BLaER1 (cell line): ENCODE results near the gene CNGB1.

ENCODE experiments used
- H3K27ac ChIP-seq: shearing (Covaris generic); formaldehyde crosslinking; 2 replicates; pipeline ENCODE4 v1.8.1; 2022
- H3K27me3 ChIP-seq: shearing (Covaris generic); formaldehyde crosslinking; 2 replicates; pipeline ENCODE4 v1.8.1; 2022
- H3K36me3 ChIP-seq: shearing (Covaris generic); formaldehyde crosslinking; 2 replicates; pipeline ENCODE4 v1.8.1; 2022
- H3K4me1 ChIP-seq: shearing (Covaris generic); formaldehyde crosslinking; 2 replicates; pipeline ENCODE4 v1.8.1; 2022
- H3K4me2 ChIP-seq: shearing (Covaris generic); formaldehyde crosslinking; 2 replicates; pipeline ENCODE4 v1.8.1; 2022
- H3K4me3 ChIP-seq: shearing (Covaris generic); formaldehyde crosslinking; 2 replicates; pipeline ENCODE4 v1.8.1; 2022
- H3K9ac ChIP-seq: shearing (Covaris generic); formaldehyde crosslinking; 2 replicates; pipeline ENCODE4 v1.8.1; 2022
- H3K9me3 ChIP-seq: shearing (Covaris generic); formaldehyde crosslinking; 2 replicates; pipeline ENCODE4 v1.8.1; 2022
- H4K20me1 ChIP-seq: shearing (Covaris generic); formaldehyde crosslinking; 2 replicates; pipeline ENCODE4 v1.8.1; 2022
- Cebpa-rat ChIP-seq: shearing (Covaris generic); IDR thresholded peaks from 2 replicates; pipeline ENCODE4 v1.8.1; 2022

Gene CNGB1

GRCh38 chr16:57962756-57963155 is 8.2 kb downstream of the CNGB1 start:
- no peak overlapping the region for H3K4me3 ChIP-seq
- no peaks in the 10 kb centered on the region for H3K9me3 ChIP-seq
- no peak overlapping the region for H3K27ac ChIP-seq
- TF ChIP-seq Cebpa-rat = no peak
- H3K9ac ChIP-seq = no peak overlapping the region
- H3K4me2 ChIP-seq = no peak overlapping the region
- H3K4me1 ChIP-seq = peaks cover 18% of the 10 kb centered on the region
- H4K20me1 ChIP-seq = no peaks in the 10 kb centered on the region
- no peaks in the 10 kb centered on the region for H3K36me3 ChIP-seq
- no peaks in the 10 kb centered on the region for H3K27me3 ChIP-seq

- no peak overlapping the region for H3K4me2 ChIP-seq
- H3K9me3 ChIP-seq = no peaks in the 10 kb centered on the region
- no peak overlapping the region for H3K4me3 ChIP-seq
- H3K9ac ChIP-seq = no peak overlapping the region
- no peaks in the 10 kb centered on the region for H4K20me1 ChIP-seq
- no peaks in the 10 kb centered on the region for H3K27me3 ChIP-seq
- H3K4me1 ChIP-seq = peaks cover 16% of the 10 kb centered on the region
- no peak for TF ChIP-seq Cebpa-rat
- no peaks in the 10 kb centered on the region for H3K36me3 ChIP-seq
- no peak overlapping the region for H3K27ac ChIP-seq
Observed at GRCh38 chr16:57962046-57962445, 8.9 kb downstream of the CNGB1 start.

- Histone ChIP-seq H4K20me1 (no peaks in the 10 kb centered on the region), H3K36me3 (no peaks in the 10 kb centered on the region), H3K9me3 (no peaks in the 10 kb centered on the region), H3K27ac (no peak overlapping the region), H3K4me1 (peaks cover 12% of the 10 kb centered on the region), H3K4me3 (no peak overlapping the region), H3K27me3 (no peaks in the 10 kb centered on the region), H3K9ac (no peak overlapping the region), H3K4me2 (no peak overlapping the region)
- no peak for TF ChIP-seq Cebpa-rat
Observed at GRCh38 chr16:57961538-57961937, 9.4 kb downstream of the CNGB1 start.

DNA sequence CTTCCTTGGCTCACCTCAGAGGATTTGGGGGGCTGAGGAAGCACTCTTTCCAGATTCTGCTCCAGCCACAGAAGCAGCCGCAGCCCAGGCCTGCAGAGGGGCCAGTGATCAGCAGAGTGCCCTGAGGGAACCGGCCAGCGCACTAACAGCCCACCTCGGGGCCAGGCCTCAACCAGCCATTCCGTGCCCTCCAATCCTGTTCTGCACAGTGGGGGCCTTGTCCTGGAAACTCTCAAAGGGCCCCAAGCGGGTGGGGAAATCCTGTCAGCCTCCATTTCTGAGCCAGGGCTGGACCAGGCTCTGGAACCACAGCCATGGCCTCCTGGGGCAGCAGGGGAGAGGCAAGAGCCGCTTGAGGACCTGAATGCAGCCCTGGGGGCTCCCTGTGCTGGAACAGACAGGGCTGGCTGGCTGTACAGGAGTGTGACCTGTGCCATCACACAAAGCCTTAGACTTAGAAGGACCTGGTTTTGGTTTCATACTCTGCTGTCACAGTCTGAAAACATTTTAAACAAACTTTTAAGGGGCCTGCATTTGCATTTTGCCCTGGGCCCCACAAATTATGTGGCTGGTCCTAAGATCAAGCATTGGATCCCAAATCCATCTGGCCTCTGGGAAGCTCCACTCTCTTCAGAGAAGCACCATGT is 10.0 kb downstream of the CNGB1 start:
- no peaks in the 10 kb centered on the region for H4K20me1 ChIP-seq
- H3K27ac ChIP-seq = no peak overlapping the region
- no peak overlapping the region for H3K4me2 ChIP-seq
- peaks cover 12% of the 10 kb centered on the region for H3K4me1 ChIP-seq
- H3K9ac ChIP-seq = no peak overlapping the region
- no peak for TF ChIP-seq Cebpa-rat
- H3K9me3 ChIP-seq = no peaks in the 10 kb centered on the region
- no peaks in the 10 kb centered on the region for H3K27me3 ChIP-seq
- no peaks in the 10 kb centered on the region for H3K36me3 ChIP-seq
- no peak overlapping the region for H3K4me3 ChIP-seq

DNA sequence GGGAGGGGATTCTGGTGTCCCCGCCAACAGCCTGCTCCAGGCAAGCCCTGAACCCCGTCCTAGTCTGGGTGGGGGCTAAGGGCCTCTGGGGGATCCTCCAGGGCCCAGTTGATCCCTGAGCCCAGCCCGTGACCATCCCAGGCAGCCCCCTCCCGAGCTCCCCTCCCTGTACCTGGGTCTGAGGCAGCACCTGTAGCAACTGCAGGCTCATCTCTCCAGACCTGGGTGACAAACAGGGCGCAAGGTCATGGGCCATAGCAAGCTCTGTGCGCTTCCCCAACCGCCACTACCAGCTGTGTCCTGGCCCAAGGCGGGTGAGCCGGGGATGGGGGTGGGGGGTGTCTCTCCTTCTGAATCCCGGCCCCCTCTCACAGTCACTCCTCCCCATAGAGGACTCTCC is 10.6 kb downstream of the CNGB1 start:
- H3K4me3 ChIP-seq = no peak overlapping the region
- no peak for TF ChIP-seq Cebpa-rat
- H3K27ac ChIP-seq = no peak overlapping the region
- no peaks in the 10 kb centered on the region for H3K9me3 ChIP-seq
- H3K36me3 ChIP-seq = no peaks in the 10 kb centered on the region
- H3K9ac ChIP-seq = no peak overlapping the region
- H4K20me1 ChIP-seq = no peaks in the 10 kb centered on the region
- H3K4me2 ChIP-seq = peak overlapping the region; percentile 20; the same call in 1 of the 2 replicates
- peaks cover 12% of the 10 kb centered on the region for H3K4me1 ChIP-seq
- no peaks in the 10 kb centered on the region for H3K27me3 ChIP-seq

DNA sequence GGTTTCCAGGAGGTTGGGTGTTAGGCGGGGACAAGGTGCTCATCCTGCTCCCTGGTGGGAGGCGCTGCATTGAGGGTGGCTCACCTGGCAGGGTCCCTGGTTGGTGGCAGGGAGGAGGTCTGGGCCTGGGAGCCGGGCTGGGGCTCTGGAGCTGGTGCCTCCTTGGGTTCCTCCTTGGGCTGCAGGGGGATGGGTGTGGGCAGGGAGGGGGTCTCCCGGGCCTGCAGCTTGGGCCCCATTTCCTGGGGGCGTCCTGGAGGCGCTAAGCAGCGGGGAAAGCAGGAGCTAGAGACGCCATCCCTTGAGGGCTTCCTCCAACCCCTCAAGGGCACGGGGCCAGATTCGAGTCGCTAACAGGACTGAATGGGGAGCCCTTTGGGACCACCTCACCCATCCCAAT is 11.1 kb downstream of the CNGB1 start:
- H3K9ac ChIP-seq = no peak overlapping the region
- H3K4me2 ChIP-seq = peak overlapping the region; percentile 20
- H3K4me1 ChIP-seq = peaks cover 12% of the 10 kb centered on the region
- TF ChIP-seq Cebpa-rat = no peak
- no peaks in the 10 kb centered on the region for H4K20me1 ChIP-seq
- H3K27ac ChIP-seq = no peak overlapping the region
- H3K9me3 ChIP-seq = no peaks in the 10 kb centered on the region
- H3K36me3 ChIP-seq = no peaks in the 10 kb centered on the region
- no peak overlapping the region for H3K4me3 ChIP-seq
- no peaks in the 10 kb centered on the region for H3K27me3 ChIP-seq

DNA sequence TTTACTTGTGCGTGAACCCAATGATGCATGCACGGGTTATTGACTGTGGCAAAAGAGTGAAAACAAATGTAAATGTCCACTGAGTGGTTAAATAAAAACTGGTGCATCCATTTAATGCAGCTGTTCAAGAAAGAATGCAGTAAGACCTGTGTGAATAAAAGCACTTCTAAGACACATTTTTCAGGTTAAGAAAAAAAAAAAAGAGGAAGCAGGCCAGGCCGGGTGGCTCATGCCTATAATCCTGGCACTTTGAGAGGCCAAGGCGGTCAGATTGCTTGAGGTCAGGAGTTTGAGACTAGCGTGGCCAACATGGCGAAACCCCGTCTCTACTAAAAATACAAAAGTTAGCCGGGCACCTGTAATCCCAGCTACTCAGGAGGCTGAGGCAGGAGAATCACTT is 11.8 kb downstream of the CNGB1 start:
- TF ChIP-seq Cebpa-rat = no peak
- Histone ChIP-seq H3K9me3 (no peaks in the 10 kb centered on the region), H3K27me3 (no peaks in the 10 kb centered on the region), H3K4me2 (no peak overlapping the region), H3K9ac (no peak overlapping the region), H4K20me1 (no peaks in the 10 kb centered on the region), H3K27ac (no peak overlapping the region), H3K4me3 (no peak overlapping the region), H3K4me1 (peaks cover 12% of the 10 kb centered on the region), H3K36me3 (no peaks in the 10 kb centered on the region)

- H3K27ac ChIP-seq = no peak overlapping the region
- peaks cover 12% of the 10 kb centered on the region for H3K4me1 ChIP-seq
- TF ChIP-seq Cebpa-rat = no peak
- H4K20me1 ChIP-seq = no peaks in the 10 kb centered on the region
- no peaks in the 10 kb centered on the region for H3K36me3 ChIP-seq
- no peak overlapping the region for H3K4me2 ChIP-seq
- no peak overlapping the region for H3K9ac ChIP-seq
- H3K27me3 ChIP-seq = no peaks in the 10 kb centered on the region
- H3K4me3 ChIP-seq = no peak overlapping the region
- H3K9me3 ChIP-seq = no peaks in the 10 kb centered on the region
Observed at GRCh38 chr16:57958544-57958943, 12.4 kb downstream of the CNGB1 start.

- no peak overlapping the region for H3K27ac ChIP-seq
- no peak overlapping the region for H3K4me3 ChIP-seq
- H3K9ac ChIP-seq = no peak overlapping the region
- no peaks in the 10 kb centered on the region for H3K9me3 ChIP-seq
- no peaks in the 10 kb centered on the region for H4K20me1 ChIP-seq
- H3K4me1 ChIP-seq = peaks cover 12% of the 10 kb centered on the region
- no peaks in the 10 kb centered on the region for H3K27me3 ChIP-seq
- H3K36me3 ChIP-seq = no peaks in the 10 kb centered on the region
- H3K4me2 ChIP-seq = no peak overlapping the region
- no peak for TF ChIP-seq Cebpa-rat
Observed at GRCh38 chr16:57957673-57958392, 13.1 kb downstream of the CNGB1 start.

DNA sequence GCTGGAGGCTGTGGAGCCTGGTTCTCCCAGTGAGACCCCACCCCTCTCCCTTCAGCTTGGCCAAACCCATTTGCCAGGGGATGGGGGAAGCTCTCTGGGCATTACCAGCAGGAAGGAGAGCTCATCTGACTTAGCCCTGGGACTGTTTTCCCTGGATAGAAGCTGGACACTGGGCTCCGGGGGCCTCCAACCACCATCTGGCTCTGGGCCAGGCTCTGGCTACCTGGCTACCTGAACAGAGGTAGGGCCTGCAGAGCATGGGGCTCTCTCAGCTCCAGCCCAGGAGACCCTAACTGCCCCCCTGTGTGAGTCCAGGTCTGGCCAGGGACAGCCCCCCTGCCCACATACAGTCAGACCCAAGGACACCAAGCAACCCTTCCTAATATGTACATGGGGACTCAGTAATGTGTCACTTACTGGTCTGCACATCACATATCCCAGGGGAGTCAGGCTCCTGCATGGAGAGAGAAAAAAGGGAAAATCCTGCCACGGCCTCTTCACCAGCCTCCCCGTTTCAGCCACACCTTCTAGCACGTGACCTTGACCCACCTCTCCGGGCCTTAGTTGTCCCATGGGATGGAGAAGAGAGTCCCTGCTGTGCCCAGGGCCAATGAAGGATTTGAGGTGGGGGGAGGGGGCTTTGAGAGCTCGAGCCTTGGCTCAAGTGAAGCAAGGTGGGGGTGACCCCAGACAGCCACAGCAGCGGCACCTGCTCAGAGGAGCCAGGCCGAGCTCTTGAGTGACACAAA is 13.8 kb downstream of the CNGB1 start:
- H3K27ac ChIP-seq = no peak overlapping the region
- no peaks in the 10 kb centered on the region for H3K27me3 ChIP-seq
- H3K9me3 ChIP-seq = no peaks in the 10 kb centered on the region
- no peaks in the 10 kb centered on the region for H4K20me1 ChIP-seq
- H3K4me1 ChIP-seq = peaks cover 12% of the 10 kb centered on the region
- H3K4me3 ChIP-seq = no peak overlapping the region
- H3K36me3 ChIP-seq = no peaks in the 10 kb centered on the region
- H3K4me2 ChIP-seq = no peak overlapping the region
- H3K9ac ChIP-seq = no peak overlapping the region
- no peak for TF ChIP-seq Cebpa-rat
